ENCODE measurements around the gene GPC5. TPM values are rescaled to one million over a fixed set of nuclear protein-coding genes. Genes with fewer than 3 reads are reported as not detected.

The GPC5 gene
- total RNA-seq, 1 experiment from 2014 or later: 0.21 TPM

GRCh38 chr13:91710733-91711132 lies 312.3 kb downstream of the GPC5 start:
- BruUV-seq (replicated peaks): no TSS peak
- Histone ChIP-seq H3K27ac (ENCODE audit: low read depth, low read length, poor library complexity, severe bottlenecking) (no peak overlapping the region), H3K4me1 (ENCODE audit: insufficient read depth, low read length, poor library complexity, severe bottlenecking) (no peaks in the 10 kb centered on the region), H3K4me3 (ENCODE audit: low read depth, low read length, poor library complexity, severe bottlenecking) (no peak overlapping the region), H3K36me3 (ENCODE audit: insufficient read depth, low read length, poor library complexity, severe bottlenecking) (no peaks in the 10 kb centered on the region), H3K9me3 (ENCODE audit: low read depth, low read length, poor library complexity, severe bottlenecking) (no peaks in the 10 kb centered on the region), H3K27me3 (replicated peaks; ENCODE audit: insufficient read depth, low read depth, low read length, poor library complexity) (no peaks in the 10 kb centered on the region)
- intact Hi-C loops (cut with micrococcal nuclease; ENCODE audit: unreplicated experiment): no loop called here
- TF ChIP-seq EZH2 (IDR thresholded peaks at IDR 0.05; ENCODE audit: borderline replicate concordance, low read depth, low read length, poor library complexity, severe bottlenecking): no peak
- TF ChIP-seq CTCF (conservative IDR thresholded peaks at IDR 0.05; ENCODE audit: low read depth, low read length): no peak
- POLR2A ChIA-PET (ENCODE audit: low non-redundant PET): no interaction called here
- CTCF ChIA-PET: no interaction called here
- DNase-seq (ENCODE audit: low spot score): no peak

- H3K36me3 ChIP-seq (ENCODE audit: insufficient read depth, low read length, poor library complexity, severe bottlenecking): no peaks in the 10 kb centered on the region
- H3K27ac ChIP-seq (ENCODE audit: low read depth, low read length, poor library complexity, severe bottlenecking): no peak overlapping the region
- H3K27me3 ChIP-seq (replicated peaks; ENCODE audit: insufficient read depth, low read depth, low read length, poor library complexity): no peaks in the 10 kb centered on the region
- POLR2A ChIA-PET (ENCODE audit: low non-redundant PET): no interaction called here
- TF ChIP-seq EZH2 (IDR thresholded peaks at IDR 0.05; ENCODE audit: borderline replicate concordance, low read depth, low read length, poor library complexity, severe bottlenecking): no peak
- H3K4me3 ChIP-seq (ENCODE audit: low read depth, low read length, poor library complexity, severe bottlenecking): no peak overlapping the region
- CTCF ChIA-PET: no interaction called here
- no peaks in the 10 kb centered on the region for H3K9me3 ChIP-seq (ENCODE audit: low read depth, low read length, poor library complexity, severe bottlenecking)
- DNase-seq (ENCODE audit: low spot score): no peak
- intact Hi-C loops (cut with micrococcal nuclease; ENCODE audit: unreplicated experiment): no loop called here
- H3K4me1 ChIP-seq (ENCODE audit: insufficient read depth, low read length, poor library complexity, severe bottlenecking): no peaks in the 10 kb centered on the region
- BruUV-seq (replicated peaks): no TSS peak
Observed at GRCh38 chr13:91714855-91715254, 316.4 kb downstream of the GPC5 start.

DNA sequence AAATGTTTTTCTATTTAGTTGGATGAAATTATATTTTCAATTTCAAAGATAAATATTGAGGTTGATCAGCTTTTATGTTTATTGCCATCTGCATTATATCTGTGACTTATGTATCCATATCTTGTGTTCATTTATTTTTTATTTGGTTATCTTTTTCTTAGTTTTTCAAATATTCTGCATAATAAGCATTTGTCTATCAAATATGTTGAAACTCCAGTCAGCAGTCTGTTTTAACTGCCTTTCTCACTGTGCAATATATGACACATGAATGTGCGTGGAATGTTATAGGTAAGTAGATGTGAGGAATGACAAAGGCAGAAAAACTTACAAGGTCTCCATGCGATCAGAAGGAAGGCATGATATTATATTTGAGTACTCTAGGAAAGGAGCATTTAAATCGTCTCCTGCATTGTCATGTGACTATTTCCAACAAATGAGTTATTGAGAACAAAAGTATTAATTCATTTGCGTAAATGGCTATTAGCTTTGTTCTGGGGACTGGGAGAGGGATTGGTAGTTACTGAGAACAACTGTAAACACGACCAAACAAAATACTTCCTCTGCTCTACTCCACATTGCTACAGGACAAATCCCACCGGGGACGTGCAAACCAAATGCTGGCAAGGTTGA lies 318.1 kb downstream of the GPC5 start:
- intact Hi-C loops (cut with micrococcal nuclease; ENCODE audit: unreplicated experiment): no loop called here
- POLR2A ChIA-PET (ENCODE audit: low non-redundant PET): no interaction called here
- no peaks in the 10 kb centered on the region for H3K27me3 ChIP-seq (replicated peaks; ENCODE audit: insufficient read depth, low read depth, low read length, poor library complexity)
- no peaks in the 10 kb centered on the region for H3K9me3 ChIP-seq (ENCODE audit: low read depth, low read length, poor library complexity, severe bottlenecking)
- no peak overlapping the region for H3K27ac ChIP-seq (ENCODE audit: low read depth, low read length, poor library complexity, severe bottlenecking)
- no TSS peak for BruUV-seq (replicated peaks)
- H3K4me3 ChIP-seq (ENCODE audit: low read depth, low read length, poor library complexity, severe bottlenecking): no peak overlapping the region
- no peak for DNase-seq (ENCODE audit: low spot score)
- no peaks in the 10 kb centered on the region for H3K4me1 ChIP-seq (ENCODE audit: insufficient read depth, low read length, poor library complexity, severe bottlenecking)
- CTCF ChIA-PET: no interaction called here
- H3K36me3 ChIP-seq (ENCODE audit: insufficient read depth, low read length, poor library complexity, severe bottlenecking): no peaks in the 10 kb centered on the region
- no peak for TF ChIP-seq EZH2 (IDR thresholded peaks at IDR 0.05; ENCODE audit: borderline replicate concordance, low read depth, low read length, poor library complexity, severe bottlenecking)
- no peak for TF ChIP-seq CTCF (conservative IDR thresholded peaks at IDR 0.05; ENCODE audit: low read depth, low read length)

GRCh38 chr13:91719033-91719432 lies 320.6 kb downstream of the GPC5 start:
- no peaks in the 10 kb centered on the region for H3K4me1 ChIP-seq (ENCODE audit: insufficient read depth, low read length, poor library complexity, severe bottlenecking)
- TF ChIP-seq EZH2 (IDR thresholded peaks at IDR 0.05; ENCODE audit: borderline replicate concordance, low read depth, low read length, poor library complexity, severe bottlenecking) (no peak), CTCF (conservative IDR thresholded peaks at IDR 0.05; ENCODE audit: low read depth, low read length) (no peak)
- no TSS peak for BruUV-seq (replicated peaks)
- CTCF ChIA-PET: no interaction called here
- POLR2A ChIA-PET (ENCODE audit: low non-redundant PET): no interaction called here
- no peak for DNase-seq (ENCODE audit: low spot score)
- intact Hi-C loops (cut with micrococcal nuclease; ENCODE audit: unreplicated experiment): no loop called here
- no peaks in the 10 kb centered on the region for H3K27me3 ChIP-seq (replicated peaks; ENCODE audit: insufficient read depth, low read depth, low read length, poor library complexity)
- no peaks in the 10 kb centered on the region for H3K36me3 ChIP-seq (ENCODE audit: insufficient read depth, low read length, poor library complexity, severe bottlenecking)
- no peak overlapping the region for H3K4me3 ChIP-seq (ENCODE audit: low read depth, low read length, poor library complexity, severe bottlenecking)
- no peak overlapping the region for H3K27ac ChIP-seq (ENCODE audit: low read depth, low read length, poor library complexity, severe bottlenecking)
- no peaks in the 10 kb centered on the region for H3K9me3 ChIP-seq (ENCODE audit: low read depth, low read length, poor library complexity, severe bottlenecking)

All from A673 (cell line).